ENCODE measurements around the gene DPH3. TPM values are rescaled to one million over a fixed set of nuclear protein-coding genes. Genes with fewer than 3 reads are reported as not detected.
A peak's percentile ranks its signal among the peaks of the same experiment; 100 is the strongest.

DPH3 gene
- total and polyA plus RNA-seq, 9 of the 15 experiments (the other 6 are each of a cell fraction or from before 2014, with no cell fraction given), result 15.9 to 131 (median 38.7) TPM

GRCh38 chr3:16264708-16265454, at the start of gene DPH3, which contains the start of gene OXNAD1 (continued):
- peak; percentile 81 for TF ChIP-seq GTF2F1 (IDR thresholded peaks at IDR 0.05; ENCODE audit: low read depth, low read length)
- TF ChIP-seq ZNF274 (IDR thresholded peaks at IDR 0.05; ENCODE audit: borderline replicate concordance, low read depth, low read length), result no peak
- peak; percentile 68 for TF ChIP-seq HMGN3 (IDR thresholded peaks at IDR 0.05; ENCODE audit: borderline replicate concordance, extremely low read depth, insufficient read length, low read depth, low read length)
- no peak for TF ChIP-seq ZNF696 (CRISPR knock-in tag; conservative IDR thresholded peaks at IDR 0.05)
- no peak for TF ChIP-seq PBX2 (CRISPR knock-in tag; IDR thresholded peaks at IDR 0.05; ENCODE audit: low read depth)
- TF ChIP-seq PBX2 (tag; conservative IDR thresholded peaks at IDR 0.05; ENCODE audit: low read depth), result no peak; the same call in 1 of the 2 replicates
- peak; percentile 24; the same call in 1 of the 2 replicates for TF ChIP-seq ZFP1 (CRISPR knock-in tag; IDR thresholded peaks at IDR 0.05)
- TF ChIP-seq SRSF9 (IDR thresholded peaks at IDR 0.05; ENCODE audit: borderline replicate concordance, low read depth, low read length), result no peak
- TF ChIP-seq PML (IDR thresholded peaks at IDR 0.05; ENCODE audit: low read length), result peak; percentile 57
- peak; percentile 70; the same call in 1 of the 2 replicates for TF ChIP-seq ZBTB1 (CRISPR knock-in tag; IDR thresholded peaks at IDR 0.05; ENCODE audit: borderline replicate concordance, low read depth)
- no peak for TF ChIP-seq ZNF512 (tag; IDR thresholded peaks at IDR 0.05)
- 0 out of 2 replicates have a peak, but pooled peaks have one; percentile 29 for TF ChIP-seq NFXL1 (CRISPR knock-in tag; IDR thresholded peaks at IDR 0.05)
- TF ChIP-seq HLTF (IDR thresholded peaks at IDR 0.05), result no peak
- TF ChIP-seq, protein P1, sequence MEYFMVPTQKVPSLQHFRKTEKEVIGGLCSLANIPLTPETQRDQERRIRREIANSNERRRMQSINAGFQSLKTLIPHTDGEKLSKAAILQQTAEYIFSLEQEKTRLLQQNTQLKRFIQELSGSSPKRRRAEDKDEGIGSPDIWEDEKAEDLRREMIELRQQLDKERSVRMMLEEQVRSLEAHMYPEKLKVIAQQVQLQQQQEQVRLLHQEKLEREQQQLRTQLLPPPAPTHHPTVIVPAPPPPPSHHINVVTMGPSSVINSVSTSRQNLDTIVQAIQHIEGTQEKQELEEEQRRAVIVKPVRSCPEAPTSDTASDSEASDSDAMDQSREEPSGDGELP (CRISPR knock-in tag; IDR thresholded peaks at IDR 0.05; ENCODE audit: borderline replicate concordance), result peak; percentile 96
- no peak for TF ChIP-seq ZNF239 (CRISPR knock-in tag; IDR thresholded peaks at IDR 0.05)
- no peak for TF ChIP-seq POLR3G (IDR thresholded peaks at IDR 0.05; ENCODE audit: extremely low read depth, insufficient read length, insufficient replicate concordance)
- TF ChIP-seq FOS (IDR thresholded peaks at IDR 0.05; ENCODE audit: extremely low read depth, insufficient read length), result peak; percentile 73
- TF ChIP-seq ARID1B (IDR thresholded peaks at IDR 0.05), result no peak
- no peak for TF ChIP-seq SETDB1 (IDR thresholded peaks at IDR 0.05; ENCODE audit: low read length)
- TF ChIP-seq, protein P2, sequence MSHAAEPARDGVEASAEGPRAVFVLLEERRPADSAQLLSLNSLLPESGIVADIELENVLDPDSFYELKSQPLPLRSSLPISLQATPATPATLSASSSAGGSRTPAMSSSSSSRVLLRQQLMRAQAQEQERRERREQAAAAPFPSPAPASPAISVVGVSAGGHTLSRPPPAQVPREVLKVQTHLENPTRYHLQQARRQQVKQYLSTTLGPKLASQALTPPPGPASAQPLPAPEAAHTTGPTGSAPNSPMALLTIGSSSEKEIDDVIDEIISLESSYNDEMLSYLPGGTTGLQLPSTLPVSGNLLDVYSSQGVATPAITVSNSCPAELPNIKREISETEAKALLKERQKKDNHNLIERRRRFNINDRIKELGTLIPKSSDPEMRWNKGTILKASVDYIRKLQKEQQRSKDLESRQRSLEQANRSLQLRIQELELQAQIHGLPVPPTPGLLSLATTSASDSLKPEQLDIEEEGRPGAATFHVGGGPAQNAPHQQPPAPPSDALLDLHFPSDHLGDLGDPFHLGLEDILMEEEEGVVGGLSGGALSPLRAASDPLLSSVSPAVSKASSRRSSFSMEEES (CRISPR knock-in tag; IDR thresholded peaks at IDR 0.05), result no peak
- peak; percentile 91 to 93 for TF ChIP-seq NRF1 (conservative IDR thresholded peaks at IDR 0.05 in 1 of 2, IDR thresholded peaks at IDR 0.05 in 1 of 2)
- TF ChIP-seq NELFE (IDR thresholded peaks at IDR 0.05; ENCODE audit: insufficient read depth, insufficient read length), result no peak

All from K562 (cell line).